Measurements from ENCODE around the gene KRT3.

Gene KRT3

DNA sequence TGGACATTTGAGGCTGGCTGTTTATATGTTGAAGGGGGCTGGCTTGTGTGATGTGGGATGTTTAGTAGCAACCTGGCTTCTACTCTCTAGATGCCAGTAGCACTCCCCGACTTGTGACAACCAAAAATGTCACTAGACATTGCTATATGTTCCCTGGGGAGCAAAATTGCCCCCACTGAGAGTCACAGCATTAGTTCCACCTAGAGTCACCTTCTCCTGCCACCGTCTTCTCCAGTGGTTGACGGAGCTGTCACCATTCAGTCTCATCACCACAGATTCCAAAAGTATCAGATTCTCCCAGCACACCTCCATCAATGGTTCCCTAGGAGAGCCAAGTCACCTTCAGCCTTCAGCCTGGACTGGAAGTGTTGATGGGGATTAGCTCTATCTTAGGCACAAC is 11.0 kb downstream of the KRT3 start:
- no peak for DNase-seq (ENCODE audit: extremely low read depth in 1 of 2, low read depth in 1 of 2)

DNA sequence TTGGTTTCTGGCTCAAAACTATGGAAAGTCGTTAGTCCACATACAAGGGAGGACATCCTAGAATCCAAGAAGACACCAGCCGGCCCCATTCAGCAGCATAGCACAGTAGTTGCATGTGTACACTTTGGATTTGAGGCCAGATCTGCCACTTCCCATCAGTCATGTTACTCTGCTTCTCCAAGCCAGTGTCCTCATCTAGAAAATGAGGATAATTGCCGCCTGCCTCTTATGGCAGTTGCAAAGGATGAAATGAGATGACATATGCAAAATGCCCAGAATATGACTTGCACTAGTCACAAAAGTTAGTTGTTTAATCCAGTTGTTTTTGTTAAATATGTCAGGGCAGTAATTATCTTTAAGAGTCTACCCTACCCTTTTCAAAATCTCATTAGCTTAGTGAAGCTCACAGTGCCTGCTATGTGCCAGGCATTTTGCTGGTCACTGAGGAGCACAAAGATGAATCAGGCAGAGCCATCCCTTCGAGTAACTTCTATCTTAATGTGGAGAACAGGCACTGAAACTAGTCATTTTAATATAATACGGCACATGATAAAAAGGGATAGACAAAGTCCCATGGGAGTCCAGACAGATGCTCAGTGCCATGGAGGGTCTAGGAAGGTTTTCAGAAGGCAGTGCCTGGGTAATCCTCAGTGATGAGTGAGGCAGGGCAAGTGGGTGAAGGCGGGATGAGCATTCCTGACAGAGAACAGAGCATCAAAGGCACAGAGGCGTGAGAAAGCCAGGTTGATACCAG is 12.2 kb downstream of the KRT3 start:
- no peak for DNase-seq (ENCODE audit: extremely low read depth in 1 of 2, low read depth in 1 of 2)

DNA sequence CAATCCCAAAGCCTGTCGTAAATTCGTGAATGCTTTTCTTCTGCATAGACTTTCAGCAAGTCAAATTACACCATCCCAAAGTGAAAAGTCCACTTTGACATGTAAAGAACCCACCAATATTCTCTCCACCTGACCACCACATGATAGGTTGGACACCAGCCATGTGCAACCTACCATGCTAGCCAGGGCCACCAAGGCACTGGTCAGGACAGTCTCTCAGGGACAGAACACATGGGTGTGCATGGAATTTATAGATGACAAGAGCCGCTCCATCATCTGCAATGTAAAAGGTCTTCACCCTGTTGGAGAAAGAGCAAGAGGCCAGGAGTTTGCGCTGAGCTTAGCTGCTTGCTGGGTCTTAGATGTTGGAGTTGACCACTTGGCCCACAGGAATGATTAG is 13.4 kb downstream of the KRT3 start:
- no peak for DNase-seq (ENCODE audit: extremely low read depth in 1 of 2, low read depth in 1 of 2)

DNA sequence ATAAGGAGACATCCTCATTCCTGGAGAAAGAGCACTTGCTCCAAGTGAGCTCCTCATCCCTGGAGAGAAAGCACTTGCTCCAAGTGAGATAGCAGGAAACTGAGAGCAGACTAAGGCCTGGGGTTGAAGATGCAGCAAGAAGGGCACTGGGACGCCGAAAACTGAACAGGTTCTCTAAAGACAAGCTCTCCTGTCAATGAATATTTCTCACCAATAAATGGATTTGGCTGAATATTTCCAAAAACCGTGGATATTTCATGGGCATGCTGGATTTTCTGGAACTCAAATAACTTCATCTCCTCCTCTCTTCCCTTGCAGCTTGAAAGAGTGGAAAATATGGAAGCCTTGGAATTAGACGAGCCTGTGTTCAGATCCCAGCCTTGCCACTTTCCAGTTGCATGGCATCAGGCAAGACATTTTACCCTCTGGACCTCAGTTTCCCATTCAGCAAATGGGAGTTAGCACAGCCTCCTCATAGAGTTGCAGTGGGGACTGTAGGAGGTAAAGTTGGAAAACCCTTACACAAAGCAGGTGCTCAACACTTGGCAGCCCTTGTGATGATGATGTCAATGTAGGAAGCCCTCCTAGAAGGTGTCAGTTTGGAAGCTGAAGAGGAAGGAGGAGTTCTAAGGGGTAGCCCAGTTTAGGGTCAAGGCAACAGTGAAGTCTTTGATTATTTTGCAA is 14.4 kb downstream of the KRT3 start:
- no peak for DNase-seq (ENCODE audit: extremely low read depth in 1 of 2, low read depth in 1 of 2)

DNA sequence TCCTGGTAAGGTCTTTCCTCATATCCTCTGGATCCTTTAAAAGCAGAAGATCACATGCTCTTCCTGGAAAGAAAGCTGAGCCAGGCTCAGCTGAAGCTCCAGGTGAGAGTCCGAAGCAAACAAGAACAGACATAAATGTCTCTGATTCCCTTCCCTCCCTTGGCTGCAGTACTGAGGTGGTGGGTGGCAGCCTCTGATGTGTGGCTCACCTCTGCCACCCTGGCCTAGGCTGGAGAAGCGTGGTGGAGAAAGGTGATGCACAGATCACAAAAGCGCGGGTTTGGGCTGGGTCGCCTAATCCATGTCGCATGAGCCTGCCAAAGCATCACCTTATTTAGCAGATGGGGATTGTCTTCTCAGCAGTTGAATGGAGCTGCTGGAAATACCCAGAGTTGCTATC is 16.0 kb downstream of the KRT3 start:
- no peak for DNase-seq (ENCODE audit: extremely low read depth in 1 of 2, low read depth in 1 of 2)

DNA sequence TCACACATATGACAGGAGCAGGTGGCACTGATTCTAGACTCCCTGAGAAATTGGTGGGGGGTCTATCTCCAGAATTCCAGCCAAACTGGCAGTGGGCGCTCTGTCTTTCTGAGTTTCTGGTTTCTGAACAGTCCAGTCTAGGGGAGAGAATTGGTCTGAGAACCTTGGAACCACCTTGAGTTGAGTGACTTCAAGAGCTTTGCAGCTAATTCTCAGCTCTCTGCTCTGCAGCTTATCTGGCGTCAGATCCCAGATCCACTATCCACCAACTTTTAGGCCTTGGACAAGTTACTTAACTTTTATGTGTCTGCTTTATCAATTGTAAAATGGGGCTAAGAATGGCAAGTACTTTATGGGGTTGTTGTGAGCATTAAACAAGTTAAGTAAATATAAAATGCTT is 17.1 kb downstream of the KRT3 start:
- no peak for DNase-seq (ENCODE audit: extremely low read depth in 1 of 2, low read depth in 1 of 2)

DNA sequence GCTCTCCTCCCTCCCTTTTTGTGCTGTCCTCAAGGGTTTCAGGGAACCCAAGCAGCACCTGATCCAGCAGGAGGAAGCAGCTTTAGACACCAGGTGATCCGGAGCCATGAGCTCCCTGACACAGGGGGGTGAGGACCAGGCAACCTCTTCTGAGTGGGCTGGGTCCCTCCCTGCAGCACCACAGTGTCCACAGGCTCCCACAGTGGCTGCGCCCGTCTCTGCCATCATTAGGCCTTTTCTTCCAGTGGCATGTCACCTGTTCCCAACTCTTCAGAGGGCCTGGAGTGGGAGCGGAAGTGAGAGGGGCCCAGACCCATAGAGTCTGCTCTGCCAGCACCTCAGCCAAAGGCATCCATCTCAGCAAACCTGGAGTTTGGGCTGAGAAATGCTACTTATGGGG is 18.4 kb downstream of the KRT3 start:
- no peak for DNase-seq (ENCODE audit: extremely low read depth in 1 of 2, low read depth in 1 of 2)

DNA sequence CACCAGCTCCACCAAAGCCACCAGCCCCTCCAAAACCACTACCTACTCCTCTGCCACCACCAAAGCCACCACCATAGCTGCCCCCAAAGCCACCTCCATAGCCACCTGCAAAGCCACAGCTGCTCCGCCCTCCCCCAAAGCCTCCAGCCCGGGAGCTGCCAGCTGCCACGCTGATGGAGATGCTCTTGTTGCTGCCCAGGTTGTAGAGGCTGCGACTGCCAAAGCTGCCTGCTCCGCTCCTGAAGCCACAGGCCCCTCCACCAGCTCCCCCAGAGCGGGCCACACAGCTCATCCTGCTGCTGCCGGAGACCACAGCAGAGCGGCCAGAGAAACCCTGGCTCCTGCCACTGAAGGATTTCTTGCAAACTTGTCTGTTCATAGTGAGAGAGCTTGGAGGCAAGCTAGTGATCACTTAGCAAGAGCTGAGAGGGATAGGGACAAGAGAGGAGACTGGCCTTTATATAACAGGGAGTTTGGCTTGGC is 19.0 kb downstream of the KRT3 start, which contains the start of gene KRT76:
KRT76 (minus strand) TSS at position 433 of the 483 bp plus-strand sequence; CDS start at position 379, 54 bp downstream.
- DNase-seq (ENCODE audit: extremely low read depth in 1 of 2, low read depth in 1 of 2) = no peak

DNA sequence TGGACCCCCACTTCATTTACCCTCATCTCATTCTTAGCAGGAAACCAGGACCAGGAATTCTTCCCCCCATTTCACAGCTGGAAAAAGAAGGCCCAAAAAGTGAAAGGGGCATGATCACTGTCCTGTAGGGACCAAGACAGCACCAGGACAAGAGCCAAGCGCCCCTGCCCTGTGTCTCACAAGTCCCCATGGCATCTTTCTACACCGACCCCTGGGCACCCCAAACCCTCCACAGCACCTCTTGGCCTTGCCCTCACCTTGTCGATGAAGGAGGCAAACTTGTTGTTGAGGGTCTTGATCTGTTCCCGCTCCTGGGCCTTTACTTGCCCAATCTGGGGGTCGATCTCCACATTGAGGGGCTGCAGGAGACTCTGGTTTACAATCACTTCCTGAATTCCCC is 19.5 kb downstream of the KRT3 start:
- DNase-seq (ENCODE audit: extremely low read depth in 1 of 2, low read depth in 1 of 2) = no peak

DNA sequence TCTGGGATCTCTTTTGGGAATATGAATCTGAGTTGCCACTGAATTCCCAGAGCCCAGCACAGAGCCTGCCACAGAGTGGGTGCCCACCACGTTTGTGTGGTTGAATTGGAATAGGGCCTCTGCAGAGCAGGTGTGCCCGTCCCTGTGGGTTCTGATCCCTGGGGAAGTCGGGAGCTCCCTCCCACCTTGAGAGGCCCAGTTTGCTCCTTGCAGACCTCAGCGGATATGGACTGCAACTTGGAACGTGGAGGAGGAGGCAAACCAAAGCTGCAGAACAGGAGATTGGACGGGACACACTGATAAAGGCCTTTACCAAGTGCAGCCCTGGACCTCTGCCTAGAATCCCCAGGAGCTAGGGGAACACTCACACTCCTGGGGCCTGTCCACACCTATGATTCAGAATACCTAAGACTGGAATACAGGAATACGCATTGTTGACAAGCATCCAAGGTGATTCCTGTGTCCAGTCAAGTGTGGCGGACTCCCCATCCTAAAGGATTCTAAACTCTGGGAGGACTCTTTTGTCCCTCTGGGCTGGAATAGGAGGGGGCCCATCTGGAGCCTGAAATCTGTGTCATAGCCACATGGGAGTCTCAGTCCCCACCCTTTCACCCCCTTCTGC is 21.2 kb downstream of the KRT3 start:
- DNase-seq (ENCODE audit: extremely low read depth in 1 of 2, low read depth in 1 of 2) = no peak

DNA sequence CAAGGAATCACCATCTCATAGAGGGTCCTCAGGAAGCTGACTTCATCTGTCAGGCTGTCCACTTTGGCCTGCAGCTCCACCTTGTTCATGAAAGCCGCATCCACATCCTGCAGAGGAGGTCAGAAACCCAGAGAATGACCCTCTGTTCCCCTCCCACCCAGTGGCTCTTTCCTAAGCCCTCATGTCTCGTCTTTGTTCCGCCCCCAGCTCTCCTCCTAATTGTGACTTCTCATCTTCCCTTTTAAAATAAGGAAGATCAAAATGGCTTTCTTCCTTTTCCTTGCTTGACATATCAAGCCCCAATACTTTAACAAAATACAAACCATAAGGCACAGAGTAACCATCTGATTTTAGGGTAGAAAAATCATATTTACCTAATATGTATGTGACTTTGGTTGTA is 23.1 kb downstream of the KRT3 start:
- DNase-seq (ENCODE audit: extremely low read depth in 1 of 2, low read depth in 1 of 2) = no peak

DNA sequence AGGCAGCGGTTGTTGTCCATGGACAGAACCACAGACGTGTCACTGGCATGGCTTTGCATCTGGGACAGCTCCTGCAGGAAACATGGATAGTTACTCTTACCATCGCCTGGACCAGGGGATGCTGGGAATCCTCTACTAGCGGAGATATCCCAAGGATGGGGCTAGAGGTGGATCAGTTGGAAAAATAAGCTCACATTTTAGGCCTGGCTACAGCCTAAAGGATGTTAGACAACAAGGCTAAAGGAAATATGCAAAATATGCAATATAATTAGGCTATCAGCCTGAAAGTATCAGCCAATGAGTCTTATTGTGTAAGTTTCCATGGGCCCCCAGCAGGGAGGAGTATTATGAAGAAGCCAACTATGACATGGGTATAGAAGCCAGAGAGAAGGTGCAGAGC is 23.7 kb downstream of the KRT3 start:
- DNase-seq (ENCODE audit: extremely low read depth in 1 of 2, low read depth in 1 of 2) = no peak

DNA sequence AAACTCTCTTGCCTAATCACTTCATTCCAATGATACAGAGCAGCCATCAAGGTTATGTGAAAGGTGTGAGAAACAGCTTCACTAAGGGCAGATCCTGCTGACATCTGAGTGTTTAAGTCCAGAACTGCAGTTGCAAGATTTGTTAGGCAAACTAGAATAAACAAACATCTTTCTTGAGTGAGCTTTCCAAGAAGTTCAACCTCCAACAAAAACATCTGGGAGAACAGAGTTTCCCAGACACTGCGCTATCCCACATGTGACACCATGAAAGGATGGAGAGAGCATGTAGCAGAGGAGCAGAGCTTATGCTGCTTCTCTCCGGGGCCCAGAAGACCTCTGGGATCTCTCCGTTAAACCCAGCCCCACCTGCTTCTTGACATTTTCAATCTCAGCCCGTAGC is 24.4 kb downstream of the KRT3 start:
- DNase-seq (ENCODE audit: extremely low read depth in 1 of 2, low read depth in 1 of 2) = no peak

DNA sequence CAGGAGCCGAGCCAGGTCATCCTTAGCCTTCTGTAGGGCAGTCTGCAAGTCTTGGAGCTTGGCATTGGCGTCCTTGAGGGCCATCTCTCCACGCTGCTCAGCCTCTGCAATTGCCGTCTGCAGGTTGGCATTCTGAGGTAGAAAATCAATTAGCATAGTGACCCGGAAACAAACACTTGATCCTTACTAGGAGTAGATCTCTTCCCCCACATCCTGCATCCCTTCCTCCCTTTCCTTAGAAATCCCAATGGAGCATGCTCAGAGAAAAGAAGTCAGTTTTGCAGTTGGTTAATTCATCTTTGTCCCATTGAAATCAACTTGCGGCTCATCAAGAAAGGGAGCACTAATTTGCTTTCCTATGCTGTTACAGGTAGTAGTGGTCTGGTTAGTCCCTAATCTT is 24.8 kb downstream of the KRT3 start:
- DNase-seq (ENCODE audit: extremely low read depth in 1 of 2, low read depth in 1 of 2) = no peak

DNA sequence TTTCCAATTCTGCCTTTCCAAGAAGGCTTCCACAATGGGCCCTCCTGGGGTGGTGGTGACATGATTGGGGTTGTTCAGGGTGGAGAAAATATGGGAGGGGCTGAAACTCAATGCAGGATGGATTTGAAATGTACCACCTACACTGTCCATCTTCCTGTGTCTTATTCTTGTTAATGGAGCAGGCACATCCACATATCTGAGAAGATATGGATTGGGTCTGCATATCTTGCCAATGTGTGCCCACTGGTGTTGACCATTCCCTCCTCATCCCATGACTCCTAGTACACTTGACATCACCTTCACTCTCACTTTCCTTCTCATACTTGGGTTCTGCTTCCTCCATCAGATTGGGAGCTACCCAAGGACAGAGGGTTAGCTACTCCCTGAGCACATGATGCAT is 26.0 kb downstream of the KRT3 start:
- DNase-seq (ENCODE audit: extremely low read depth in 1 of 2, low read depth in 1 of 2) = no peak

DNA sequence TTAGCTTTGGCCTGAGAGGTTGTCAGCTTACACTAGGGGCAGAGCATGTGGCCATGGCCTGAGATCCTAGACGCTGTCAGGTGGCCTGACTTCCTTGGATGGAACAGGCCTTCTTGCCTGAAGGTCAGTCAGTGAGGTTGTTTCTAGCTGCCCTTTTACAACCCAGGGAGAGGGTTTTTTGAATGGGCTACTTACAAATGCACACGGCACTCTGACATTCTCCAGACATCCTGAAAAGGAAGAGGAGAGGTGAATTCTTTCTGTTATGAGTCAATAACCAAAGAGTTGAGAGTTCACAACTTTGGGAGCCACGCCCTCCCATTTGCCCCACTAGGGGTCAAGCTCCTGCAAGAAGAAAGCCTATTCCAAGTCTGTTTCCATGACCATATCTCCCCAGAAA is 26.6 kb downstream of the KRT3 start:
- DNase-seq (ENCODE audit: extremely low read depth in 1 of 2, low read depth in 1 of 2) = no peak

DNA sequence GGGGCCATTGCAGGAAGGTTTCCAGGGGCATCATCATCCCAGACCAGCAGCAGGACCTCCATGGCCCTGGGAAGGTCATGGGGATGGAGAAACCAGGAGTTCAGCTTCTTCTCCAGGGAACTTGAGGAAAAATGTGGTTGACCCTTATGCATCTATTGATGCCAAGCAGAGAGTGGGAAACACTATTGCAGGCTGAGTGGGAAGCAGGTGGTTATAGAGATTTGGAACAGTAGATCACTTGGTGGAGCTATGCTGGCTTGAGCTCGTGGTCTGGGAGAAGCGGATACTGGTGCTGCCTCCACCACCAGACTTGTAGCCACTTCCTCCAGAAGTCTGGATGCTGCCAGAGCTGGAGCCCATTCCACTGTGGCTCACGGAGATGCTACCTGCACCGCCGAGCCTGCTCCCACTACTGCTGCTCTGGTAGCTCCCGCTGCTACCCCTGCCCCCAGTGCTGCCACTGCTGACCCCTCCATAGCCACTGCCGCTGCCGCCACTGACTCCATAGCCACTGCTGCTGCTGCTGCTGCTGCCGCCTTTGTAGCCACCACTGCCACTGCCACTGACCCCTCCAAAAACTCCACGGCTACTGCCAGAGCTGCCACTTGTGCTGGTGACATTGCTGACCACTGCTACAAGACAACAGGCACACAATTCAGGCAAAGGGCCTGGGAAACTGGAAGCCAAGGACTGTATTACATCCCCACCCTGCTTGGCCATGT is 27.3 kb downstream of the KRT3 start:
- no peak for DNase-seq (ENCODE audit: extremely low read depth in 1 of 2, low read depth in 1 of 2)

DNA sequence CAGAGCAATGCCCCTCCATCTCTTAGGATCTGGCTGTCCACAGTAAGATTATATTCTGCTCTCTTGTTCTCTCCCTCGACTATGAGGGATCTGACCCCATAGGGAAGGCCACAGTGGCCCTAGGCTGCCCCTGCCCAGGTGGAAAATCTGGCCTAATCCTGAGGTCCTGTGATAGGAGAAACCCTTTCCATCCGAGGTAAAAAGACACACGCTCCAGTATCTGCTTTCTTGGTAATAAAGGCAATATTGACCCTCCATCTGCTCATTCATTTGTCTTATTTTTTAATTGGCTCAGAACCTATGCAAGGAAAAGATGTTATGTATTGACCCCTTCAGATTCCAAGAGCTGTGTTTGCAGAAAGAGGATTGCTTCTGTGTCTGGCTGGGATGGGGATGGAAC is 28.5 kb downstream of the KRT3 start:
- DNase-seq (ENCODE audit: extremely low read depth in 1 of 2, low read depth in 1 of 2) = no peak

DNA sequence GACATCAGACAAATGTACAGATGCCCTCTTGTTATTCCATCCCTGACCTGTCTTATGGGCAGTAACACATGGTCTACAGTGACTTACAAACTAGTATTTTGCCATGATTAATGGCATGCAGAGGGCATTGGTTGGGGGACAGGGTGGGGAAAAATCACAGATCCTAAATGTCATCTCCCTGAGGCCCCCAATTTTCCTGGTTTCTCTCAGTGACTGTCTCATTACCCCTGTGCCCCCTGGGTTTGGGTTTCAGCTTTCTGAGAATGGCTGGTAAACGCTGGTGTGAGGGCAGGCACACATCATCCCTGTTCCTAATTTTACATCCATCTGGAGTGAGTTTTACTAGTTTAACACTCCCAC is 28.9 kb downstream of the KRT3 start:
- no peak for DNase-seq (ENCODE audit: extremely low read depth in 1 of 2, low read depth in 1 of 2)

DNA sequence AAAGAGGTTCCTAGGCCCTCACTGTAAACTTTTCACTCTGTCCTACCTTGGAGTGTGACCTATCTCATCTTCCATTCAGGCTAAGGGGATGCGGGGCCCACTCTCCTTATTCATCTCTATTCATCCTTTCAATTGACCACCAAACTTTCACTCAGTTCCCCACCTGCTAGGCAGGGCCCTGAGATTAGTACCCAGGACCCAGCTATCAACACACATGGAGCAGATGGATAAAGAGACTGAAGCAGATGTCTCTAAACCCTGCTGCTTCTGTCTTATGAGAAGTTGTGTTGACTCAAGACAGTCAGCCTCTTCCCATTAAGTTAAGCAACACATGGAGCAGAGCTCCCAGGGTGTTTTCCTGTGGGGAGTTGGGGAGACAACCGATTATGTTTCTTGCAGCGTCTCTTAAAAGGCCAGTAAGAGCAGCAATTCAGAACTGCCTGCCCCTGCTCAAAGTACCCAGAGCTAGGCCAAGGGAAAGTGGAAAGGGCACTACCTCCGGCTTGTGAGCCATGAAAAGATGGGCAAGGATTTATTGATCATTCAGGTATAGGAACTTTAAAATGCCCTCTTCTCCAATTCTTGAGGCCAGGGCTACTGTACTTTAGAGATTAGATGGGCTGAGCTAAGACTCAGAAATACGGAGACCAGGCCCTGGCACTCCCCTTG is 29.4 kb downstream of the KRT3 start:
- no peak for DNase-seq (ENCODE audit: extremely low read depth in 1 of 2, low read depth in 1 of 2)

DNA sequence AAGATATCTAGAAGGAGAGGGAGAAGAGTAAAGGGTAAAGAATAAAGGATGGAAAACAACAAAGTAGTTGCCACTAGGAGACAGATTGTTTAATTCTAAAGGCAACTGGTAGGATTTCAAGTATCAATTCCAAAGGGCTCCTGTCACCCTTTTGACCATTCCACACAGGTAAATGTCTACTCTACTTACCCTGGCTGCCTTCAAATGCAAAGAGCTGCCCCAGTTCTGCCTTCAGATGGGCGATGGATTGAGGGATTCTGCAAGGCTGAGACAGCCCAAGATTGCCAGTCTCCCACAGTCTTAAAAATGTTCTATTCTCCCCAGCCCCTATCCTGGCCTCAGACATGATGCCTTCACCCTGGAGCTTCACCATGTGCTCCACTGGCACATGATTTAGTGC is 30.2 kb downstream of the KRT3 start:
- DNase-seq (ENCODE audit: extremely low read depth in 1 of 2, low read depth in 1 of 2) = no peak

Measured in stimulated activated CD8-positive, alpha-beta memory T cell treated with anti-CD3 and anti-CD28 coated beads, Interleukin-7, amount 100 ng/mL, for 48 hours (primary cell).